SK-N-MC (cell line): ENCODE measurements around the gene PVR.

ENCODE experiments used
- EZH2 ChIP-seq: fragments of 200-600 bp; sonication (generic); IDR thresholded peaks from one replicate; pipeline ENCODE4 v1.6.1; 2017; ENCODE audit warnings: antibody characterized with exemption
- POLR2AphosphoS5 ChIP-seq: IDR thresholded peaks from 2 replicates; pipeline ENCODE4 v1.6.1; 2012; ENCODE audit warnings: mild to moderate bottlenecking, low read depth, low read length, borderline replicate concordance

DNA sequence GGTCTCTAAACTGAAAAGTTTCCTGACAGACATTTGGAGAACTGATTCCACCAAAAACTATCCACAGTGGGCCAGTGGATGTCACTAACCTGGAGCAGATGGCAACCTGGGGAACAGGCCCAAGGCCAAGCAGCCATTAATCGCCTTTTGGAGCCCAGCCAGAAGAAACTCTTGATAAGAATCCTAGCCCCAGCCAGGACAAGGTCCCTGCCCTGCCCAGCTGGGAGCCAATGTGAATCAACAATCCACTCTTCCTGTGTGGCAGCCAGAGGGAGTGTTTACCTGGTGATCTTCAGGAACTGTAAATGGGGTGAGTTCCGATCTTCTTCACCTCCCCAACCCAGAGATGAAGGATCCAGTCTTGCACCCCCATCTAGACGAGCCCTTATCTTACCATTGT lies 44.8 kb upstream of the PVR start:
- TF ChIP-seq EZH2 (no peak), POLR2AphosphoS5 (no peak)
